Measurements from ENCODE around the gene TACR1.
"Not testable (repeated sequence)": the region's sequence is repeated elsewhere in the genome, so short reads cannot be mapped to it uniquely, and the experiment has no call there.

TACR1 gene

DNA sequence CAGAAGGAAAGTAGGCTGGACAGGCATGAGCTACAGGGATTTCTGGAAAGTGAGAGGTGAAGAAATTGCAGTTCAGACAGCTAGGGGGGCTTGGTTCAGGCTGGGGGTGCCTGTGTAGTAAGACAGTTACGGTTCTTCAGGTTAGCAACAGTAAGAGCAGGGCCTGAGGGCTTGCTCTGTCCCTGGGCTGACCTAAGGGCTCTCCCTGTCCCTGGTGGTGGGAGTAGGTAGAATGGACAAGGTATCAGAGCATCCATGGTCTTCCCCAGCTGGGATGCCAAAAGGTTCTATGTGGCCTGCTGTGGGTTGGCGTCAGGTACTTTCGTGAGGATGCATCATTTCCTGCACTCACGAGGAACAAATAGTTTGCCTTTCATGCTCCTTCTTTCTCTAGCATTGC is 34.6 kb upstream of the TACR1 start:
- no peak for DNase-seq (ENCODE audit: low read depth)
- H3K4me3 ChIP-seq (ENCODE audit: low read length): no peak overlapping the region
- TF ChIP-seq, protein P1, sequence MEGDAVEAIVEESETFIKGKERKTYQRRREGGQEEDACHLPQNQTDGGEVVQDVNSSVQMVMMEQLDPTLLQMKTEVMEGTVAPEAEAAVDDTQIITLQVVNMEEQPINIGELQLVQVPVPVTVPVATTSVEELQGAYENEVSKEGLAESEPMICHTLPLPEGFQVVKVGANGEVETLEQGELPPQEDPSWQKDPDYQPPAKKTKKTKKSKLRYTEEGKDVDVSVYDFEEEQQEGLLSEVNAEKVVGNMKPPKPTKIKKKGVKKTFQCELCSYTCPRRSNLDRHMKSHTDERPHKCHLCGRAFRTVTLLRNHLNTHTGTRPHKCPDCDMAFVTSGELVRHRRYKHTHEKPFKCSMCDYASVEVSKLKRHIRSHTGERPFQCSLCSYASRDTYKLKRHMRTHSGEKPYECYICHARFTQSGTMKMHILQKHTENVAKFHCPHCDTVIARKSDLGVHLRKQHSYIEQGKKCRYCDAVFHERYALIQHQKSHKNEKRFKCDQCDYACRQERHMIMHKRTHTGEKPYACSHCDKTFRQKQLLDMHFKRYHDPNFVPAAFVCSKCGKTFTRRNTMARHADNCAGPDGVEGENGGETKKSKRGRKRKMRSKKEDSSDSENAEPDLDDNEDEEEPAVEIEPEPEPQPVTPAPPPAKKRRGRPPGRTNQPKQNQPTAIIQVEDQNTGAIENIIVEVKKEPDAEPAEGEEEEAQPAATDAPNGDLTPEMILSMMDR (IDR thresholded peaks at IDR 0.05; ENCODE audit: insufficient read depth, low read depth, low read length, missing control alignments): no peak

- TF ChIP-seq, protein P1 (IDR thresholded peaks at IDR 0.05; ENCODE audit: insufficient read depth, low read depth, low read length, missing control alignments): no peak
- no peak overlapping the region for H3K4me3 ChIP-seq (ENCODE audit: low read length)
- no peak for DNase-seq (ENCODE audit: low read depth)
These were observed 27.3 kb upstream of the TACR1 start for GRCh38 chr2:75226617-75227016.

DNA sequence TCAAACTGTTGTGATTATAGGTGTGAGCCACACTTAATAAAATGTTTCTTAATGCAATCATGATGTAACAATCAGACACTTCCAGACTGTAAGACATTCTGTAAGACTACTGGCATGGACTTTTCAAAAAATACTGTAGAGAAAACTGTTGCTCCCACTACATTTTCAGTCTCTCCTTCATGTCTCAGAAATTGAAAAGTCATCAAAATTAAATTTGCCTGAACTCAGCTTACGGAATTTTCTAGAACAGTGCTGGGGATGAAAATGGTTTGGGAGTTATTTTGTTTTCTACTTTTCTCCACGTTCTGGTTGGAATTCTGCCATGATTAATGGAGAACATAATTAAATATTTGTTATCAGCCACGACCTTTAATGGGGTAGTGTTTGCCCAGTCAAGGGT is 26.8 kb upstream of the TACR1 start:
- TF ChIP-seq, protein P1 (IDR thresholded peaks at IDR 0.05; ENCODE audit: insufficient read depth, low read depth, low read length, missing control alignments): no peak
- no peak for DNase-seq (ENCODE audit: low read depth)
- H3K4me3 ChIP-seq (ENCODE audit: low read length): no peak overlapping the region

GRCh38 chr2:75224636-75225094 is 25.3 kb upstream of the TACR1 start:
- peak; percentile 3 for DNase-seq (ENCODE audit: low read depth)
- TF ChIP-seq, protein P1 (IDR thresholded peaks at IDR 0.05; ENCODE audit: insufficient read depth, low read depth, low read length, missing control alignments): no peak
- no peak overlapping the region for H3K4me3 ChIP-seq (ENCODE audit: low read length)

DNA sequence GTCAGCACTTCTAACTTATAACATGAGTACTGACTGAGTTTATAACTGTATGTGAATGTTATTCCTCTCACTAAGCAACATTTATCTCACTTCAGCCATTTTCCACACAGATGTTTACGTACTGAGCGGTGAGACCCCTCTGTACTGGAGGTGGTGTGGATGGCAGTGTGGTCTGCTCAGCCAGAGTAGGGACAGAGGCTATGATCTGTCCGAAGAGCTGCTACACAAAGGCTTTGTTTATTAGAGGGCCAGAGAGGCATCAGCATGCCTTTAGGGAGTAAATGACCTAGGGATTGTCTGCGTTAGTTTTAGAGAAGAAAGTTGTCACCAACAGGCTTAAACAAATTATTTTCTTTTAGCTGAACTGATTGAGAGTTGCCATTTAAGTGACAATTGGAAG is 23.2 kb upstream of the TACR1 start:
- TF ChIP-seq, protein P1 (IDR thresholded peaks at IDR 0.05; ENCODE audit: insufficient read depth, low read depth, low read length, missing control alignments): no peak
- no peak for DNase-seq (ENCODE audit: low read depth)
- no peak overlapping the region for H3K4me3 ChIP-seq (ENCODE audit: low read length)

GRCh38 chr2:75221862-75222261 is 22.5 kb upstream of the TACR1 start:
- peak; percentile 75 for DNase-seq (ENCODE audit: low read depth)
- H3K4me3 ChIP-seq (ENCODE audit: low read length): no peak overlapping the region
- TF ChIP-seq, protein P1 (IDR thresholded peaks at IDR 0.05; ENCODE audit: insufficient read depth, low read depth, low read length, missing control alignments): no peak

DNA sequence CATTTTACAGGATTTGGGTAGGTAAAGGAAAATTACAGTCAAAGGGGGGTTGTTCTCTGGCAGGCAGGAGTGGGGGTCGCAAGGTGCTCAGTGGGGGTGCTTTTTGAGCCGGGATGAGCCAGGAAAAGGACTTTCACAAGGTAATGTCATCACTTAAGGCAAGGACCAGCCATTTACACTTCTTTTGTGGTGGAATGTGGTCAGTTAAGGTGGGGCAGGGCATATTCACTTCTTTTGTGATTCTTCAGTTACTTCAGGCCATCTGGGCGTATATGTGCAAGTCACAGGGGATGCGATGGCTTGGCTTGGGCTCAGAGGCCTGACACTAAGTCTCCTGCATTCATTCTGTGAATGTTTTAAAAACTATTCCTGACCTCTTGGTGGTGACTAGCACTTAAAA is 19.9 kb upstream of the TACR1 start:
- not testable (repeated sequence) for H3K4me3 ChIP-seq (ENCODE audit: low read length); DNase-seq (ENCODE audit: low read depth)

Data from epithelial cell of esophagus (primary cell).